SK-N-SH treated with all-trans-retinoic acid at 6 μM for 48 hours (cell line): ENCODE measurements around the gene ZNF541.

Experiments
- BACH2 ChIP-seq: fragments of 250-450 bp; sonication (Bioruptor Pico); IDR thresholded peaks from 2 replicates; pipeline ENCODE4 v1.9.0; 2021; ENCODE audit warnings: mild to moderate bottlenecking, borderline replicate concordance
- CREB5 ChIP-seq: fragments of 250-450 bp; sonication (Bioruptor Pico); IDR thresholded peaks from 2 replicates; pipeline ENCODE4 v1.5.1; 2020; ENCODE audit warnings: low read depth, mild to moderate bottlenecking, moderate library complexity
- CSDC2 ChIP-seq: fragments of 250-450 bp; sonication (Bioruptor Pico); IDR thresholded peaks from 2 replicates; pipeline ENCODE4 v1.5.0; 2020; ENCODE audit warnings: mild to moderate bottlenecking, moderate library complexity
- ESRRG ChIP-seq: fragments of 250-450 bp; sonication (Bioruptor Pico); IDR thresholded peaks from 2 replicates; pipeline ENCODE4 v1.6.1; 2021; ENCODE audit warnings: mild to moderate bottlenecking
- ISL1 ChIP-seq: fragments of 250-450 bp; sonication (Bioruptor Pico); IDR thresholded peaks from 2 replicates; pipeline ENCODE4 v2.1.2; 2022; ENCODE audit warnings: mild to moderate bottlenecking, moderate library complexity
- OSR1 ChIP-seq: fragments of 250-450 bp; sonication (Bioruptor Pico); IDR thresholded peaks from 2 replicates; pipeline ENCODE4 v1.8.0; 2022; ENCODE audit warnings: moderate library complexity, mild to moderate bottlenecking, inconsistent platforms
- TOX ChIP-seq: fragments of 250-450 bp; sonication (Bioruptor Pico); IDR thresholded peaks from 2 replicates; pipeline ENCODE4 v1.8.0; 2021; ENCODE audit warnings: mild to moderate bottlenecking, moderate library complexity, borderline replicate concordance
- ZFP3 ChIP-seq: fragments of 250-450 bp; sonication (Bioruptor Pico); IDR thresholded peaks from 2 replicates; pipeline ENCODE4 v1.5.0; 2020; ENCODE audit warnings: mild to moderate bottlenecking, moderate library complexity
- ZNF8 ChIP-seq: fragments of 450-650 bp; formaldehyde crosslinking; IDR thresholded peaks from 2 replicates; pipeline ENCODE4 v1.5.0; 2020; ENCODE audit warnings: mild to moderate bottlenecking, moderate library complexity

DNA sequence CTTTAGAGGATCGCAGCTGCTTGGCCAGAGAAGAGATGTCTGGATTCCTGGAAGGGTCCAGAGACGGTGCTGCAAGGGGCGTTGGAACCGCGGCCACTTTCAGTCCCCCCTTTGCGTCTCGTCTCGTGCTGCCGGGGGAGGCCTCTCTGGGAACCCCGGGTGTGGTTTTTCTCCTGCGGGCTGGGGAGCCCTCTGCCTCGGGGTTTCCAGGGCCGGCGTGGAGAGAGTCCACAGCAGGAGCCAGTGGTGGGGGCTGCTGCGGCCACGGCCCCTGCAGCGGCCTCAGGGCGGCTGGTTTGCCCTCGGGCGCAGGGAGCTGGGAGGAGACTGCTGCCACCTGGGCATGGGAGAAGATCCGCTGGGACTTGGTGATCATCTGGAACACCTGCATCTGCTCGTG is 28.5 kb downstream of the ZNF541 start:
- TF ChIP-seq ZNF8 (CRISPR knock-in tag) (no peak), ISL1 (CRISPR knock-in tag) (no peak), ZFP3 (no peak), OSR1 (CRISPR knock-in tag) (no peak), BACH2 (CRISPR knock-in tag) (no peak), ESRRG (CRISPR knock-in tag) (no peak), CREB5 (CRISPR knock-in tag) (no peak), CSDC2 (CRISPR knock-in tag) (no peak), TOX (CRISPR knock-in tag) (no peak)
